SJCRH30 (cell line): Measurements from ENCODE around the gene SEC31A. TPM values are rescaled to one million over a fixed set of nuclear protein-coding genes. Genes with fewer than 3 reads are reported as not detected.

ENCODE experiments used
- DNase-seq, 2 experiments: peaks; one replicate each; pipeline ENCODE4 v3.0.0-alpha.2; 2015 to 2020
- H3K27ac ChIP-seq: fragments of 250-450 bp; sonication (Bioruptor Pico); 2 replicates; pipeline ENCODE4 v1.5.1; 2020; ENCODE audit warnings: mild to moderate bottlenecking, moderate library complexity
- H3K27me3 ChIP-seq: fragments of 250-450 bp; sonication (Bioruptor Pico); 2 replicates; pipeline ENCODE4 v1.5.1; 2020; ENCODE audit warnings: mild to moderate bottlenecking, moderate library complexity
- H3K36me3 ChIP-seq: fragments of 250-450 bp; sonication (Bioruptor Pico); 2 replicates; pipeline ENCODE4 v1.5.1; 2020; ENCODE audit warnings: mild to moderate bottlenecking, moderate library complexity
- H3K4me1 ChIP-seq: fragments of 250-450 bp; sonication (Bioruptor Pico); 2 replicates; pipeline ENCODE4 v1.5.1; 2020; ENCODE audit warnings: mild to moderate bottlenecking, moderate library complexity
- H3K4me3 ChIP-seq: fragments of 250-450 bp; sonication (Bioruptor Pico); 2 replicates; pipeline ENCODE4 v1.5.1; 2020; ENCODE audit warnings: mild to moderate bottlenecking, moderate library complexity
- H3K9me3 ChIP-seq: fragments of 250-450 bp; sonication (Bioruptor Pico); replicated peaks from 2 replicates; pipeline ENCODE4 v1.5.1; 2020; ENCODE audit warnings: mild to moderate bottlenecking, moderate library complexity
- total RNA-seq: library from RNA; depleted of rRNA; stranded (reverse); fragments of >200 nt; shearing (Covaris generic); gene quantifications from 2 replicates; pipeline ENCODE4 v1.2.3, GENCODE V29; 2014

Gene SEC31A
- total RNA-seq, 1 experiment from 2014 or later, result 153 TPM

GRCh38 chr4:82799006-82799881 is 91.7 kb downstream of the SEC31A start:
- peak; percentile 70 to 85 for DNase-seq
- H3K4me3 ChIP-seq, result peak overlapping the region; percentile 90
- peak overlapping the region; percentile 71 for H3K27ac ChIP-seq

GRCh38 chr4:82798168-82799005 is 92.6 kb downstream of the SEC31A start, which contains the start of gene SCD5:
SCD5 (minus strand) TSS chr4:82798796; CDS start chr4:82798537, 259 bp downstream.
- Histone ChIP-seq H3K27ac (peak within 1 kb of the TSS; percentile 71), H3K4me3 (peak within 1 kb of the TSS; percentile 90), H3K36me3 (peaks cover 5% of the 10 kb centered on the region; the same call in 1 of the 2 replicates), H3K4me1 (peaks cover 16% of the 10 kb centered on the region), H3K9me3 (no peaks in the 10 kb centered on the region), H3K27me3 (no peaks in the 10 kb centered on the region)
- DNase-seq, result peak; percentile 92 to 97

More at GRCh38 chr4:82799006-82799881, 91.7 kb downstream of the SEC31A start:
- no peaks in the 10 kb centered on the region for H3K9me3 ChIP-seq
- H3K36me3 ChIP-seq, result peaks cover 5% of the 10 kb centered on the region; the same call in 1 of the 2 replicates
- H3K4me1 ChIP-seq, result peaks cover 18% of the 10 kb centered on the region
- H3K27me3 ChIP-seq, result no peaks in the 10 kb centered on the region

- Histone ChIP-seq H3K4me1 (peaks cover 16% of the 10 kb centered on the region), H3K36me3 (peaks cover 5% of the 10 kb centered on the region; the same call in 1 of the 2 replicates), H3K27ac (no peak overlapping the region), H3K27me3 (no peaks in the 10 kb centered on the region), H3K4me3 (peak overlapping the region; percentile 90), H3K9me3 (no peaks in the 10 kb centered on the region)
- peak; percentile 57 to 72 for DNase-seq
These were observed 93.4 kb downstream of the SEC31A start for GRCh38 chr4:82797405-82798111.

- Histone ChIP-seq H3K4me1 (peaks cover 16% of the 10 kb centered on the region), H3K4me3 (peak overlapping the region; percentile 90), H3K9me3 (no peaks in the 10 kb centered on the region), H3K27me3 (no peaks in the 10 kb centered on the region), H3K36me3 (peaks cover 5% of the 10 kb centered on the region; the same call in 1 of the 2 replicates), H3K27ac (no peak overlapping the region)
- peak; percentile 54 to 79 for DNase-seq
These were observed 93.9 kb downstream of the SEC31A start for GRCh38 chr4:82797040-82797404.

GRCh38 chr4:82792912-82793649 is 97.9 kb downstream of the SEC31A start:
- no peak for DNase-seq
- Histone ChIP-seq H3K4me1 (peaks cover 11% of the 10 kb centered on the region), H3K27me3 (no peaks in the 10 kb centered on the region), H3K27ac (no peak overlapping the region), H3K4me3 (no peak overlapping the region), H3K9me3 (no peaks in the 10 kb centered on the region), H3K36me3 (peaks cover 5% of the 10 kb centered on the region; the same call in 1 of the 2 replicates)

- peaks cover 9% of the 10 kb centered on the region for H3K4me1 ChIP-seq
- H3K27ac ChIP-seq, result no peak overlapping the region
- DNase-seq, result no peak
- H3K27me3 ChIP-seq, result no peaks in the 10 kb centered on the region
- peaks cover 5% of the 10 kb centered on the region; the same call in 1 of the 2 replicates for H3K36me3 ChIP-seq
- no peaks in the 10 kb centered on the region for H3K9me3 ChIP-seq
- H3K4me3 ChIP-seq, result no peak overlapping the region
These were observed 99.8 kb downstream of the SEC31A start for GRCh38 chr4:82791179-82791578.

- no peak overlapping the region for H3K4me3 ChIP-seq
- peaks cover 3% of the 10 kb centered on the region; the same call in 1 of the 2 replicates for H3K36me3 ChIP-seq
- no peak overlapping the region for H3K27ac ChIP-seq
- DNase-seq, result no peak
- no peaks in the 10 kb centered on the region for H3K9me3 ChIP-seq
- H3K4me1 ChIP-seq, result peaks cover 13% of the 10 kb centered on the region
- no peaks in the 10 kb centered on the region for H3K27me3 ChIP-seq
These were observed 100.8 kb downstream of the SEC31A start for GRCh38 chr4:82790060-82790660.

- H3K36me3 ChIP-seq, result no peaks in the 10 kb centered on the region
- H3K4me1 ChIP-seq, result peaks cover 21% of the 10 kb centered on the region
- H3K4me3 ChIP-seq, result no peak overlapping the region
- no peak for DNase-seq
- no peaks in the 10 kb centered on the region for H3K27me3 ChIP-seq
- no peaks in the 10 kb centered on the region for H3K9me3 ChIP-seq
- no peak overlapping the region for H3K27ac ChIP-seq
These were observed 101.8 kb downstream of the SEC31A start for GRCh38 chr4:82789025-82789776.

- Histone ChIP-seq H3K4me3 (no peak overlapping the region), H3K4me1 (peaks cover 37% of the 10 kb centered on the region), H3K9me3 (no peaks in the 10 kb centered on the region), H3K27me3 (no peaks in the 10 kb centered on the region), H3K27ac (no peak overlapping the region), H3K36me3 (no peaks in the 10 kb centered on the region)
- no peak for DNase-seq
These were observed 103.6 kb downstream of the SEC31A start for GRCh38 chr4:82787342-82787741.

- no peak overlapping the region for H3K4me3 ChIP-seq
- H3K9me3 ChIP-seq, result no peaks in the 10 kb centered on the region
- no peak for DNase-seq
- peaks cover 42% of the 10 kb centered on the region for H3K4me1 ChIP-seq
- no peaks in the 10 kb centered on the region for H3K36me3 ChIP-seq
- H3K27ac ChIP-seq, result no peak overlapping the region; the same call in 1 of the 2 replicates
- H3K27me3 ChIP-seq, result no peaks in the 10 kb centered on the region
These were observed 104.1 kb downstream of the SEC31A start for GRCh38 chr4:82786828-82787227.

- DNase-seq, result peak; percentile 85 to 93
- Histone ChIP-seq H3K27me3 (no peaks in the 10 kb centered on the region), H3K36me3 (no peaks in the 10 kb centered on the region), H3K4me3 (peak overlapping the region; percentile 34), H3K4me1 (peaks cover 51% of the 10 kb centered on the region), H3K27ac (peak overlapping the region; percentile 95), H3K9me3 (no peaks in the 10 kb centered on the region)
These were observed 105.1 kb downstream of the SEC31A start for GRCh38 chr4:82785611-82786400.
